ENCODE results near the gene AHDC1. TPM values are rescaled to one million over a fixed set of nuclear protein-coding genes. Genes with fewer than 3 reads are reported as not detected.

The AHDC1 gene
- total and polyA plus RNA-seq, 9 of the 15 experiments (the other 6 are each of a cell fraction or from before 2014, with no cell fraction given) = 0.21 to 36.4 (median 4.7) TPM

- TF ChIP-seq ZBTB11 (CRISPR knock-in tag; IDR thresholded peaks at IDR 0.05) = peak in 1 of 3 experiments; percentile 60; a peak in 1 of 6 replicates
- TF ChIP-seq ZNF431 (CRISPR knock-in tag; IDR thresholded peaks at IDR 0.05) = no peak
- no peak for TF ChIP-seq TAF7 (tag; IDR thresholded peaks at IDR 0.05)
- TF ChIP-seq, protein P1, sequence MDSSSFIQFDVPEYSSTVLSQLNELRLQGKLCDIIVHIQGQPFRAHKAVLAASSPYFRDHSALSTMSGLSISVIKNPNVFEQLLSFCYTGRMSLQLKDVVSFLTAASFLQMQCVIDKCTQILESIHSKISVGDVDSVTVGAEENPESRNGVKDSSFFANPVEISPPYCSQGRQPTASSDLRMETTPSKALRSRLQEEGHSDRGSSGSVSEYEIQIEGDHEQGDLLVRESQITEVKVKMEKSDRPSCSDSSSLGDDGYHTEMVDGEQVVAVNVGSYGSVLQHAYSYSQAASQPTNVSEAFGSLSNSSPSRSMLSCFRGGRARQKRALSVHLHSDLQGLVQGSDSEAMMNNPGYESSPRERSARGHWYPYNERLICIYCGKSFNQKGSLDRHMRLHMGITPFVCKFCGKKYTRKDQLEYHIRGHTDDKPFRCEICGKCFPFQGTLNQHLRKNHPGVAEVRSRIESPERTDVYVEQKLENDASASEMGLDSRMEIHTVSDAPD (CRISPR knock-in tag; IDR thresholded peaks at IDR 0.05) = no peak
- no peak for TF ChIP-seq TSC22D4 (tag; IDR thresholded peaks at IDR 0.05)
- TF ChIP-seq ARID2 (IDR thresholded peaks at IDR 0.05) = no peak
- TF ChIP-seq ZNF445 (CRISPR knock-in tag; IDR thresholded peaks at IDR 0.05; ENCODE audit: low read depth) = no peak
- TF ChIP-seq MTA1 (IDR thresholded peaks at IDR 0.05; ENCODE audit: borderline replicate concordance) = 0 out of 2 replicates have a peak, but pooled peaks have one; percentile 32
- no peak for TF ChIP-seq TEAD2 (tag; IDR thresholded peaks at IDR 0.05)
- TF ChIP-seq, protein P2, sequence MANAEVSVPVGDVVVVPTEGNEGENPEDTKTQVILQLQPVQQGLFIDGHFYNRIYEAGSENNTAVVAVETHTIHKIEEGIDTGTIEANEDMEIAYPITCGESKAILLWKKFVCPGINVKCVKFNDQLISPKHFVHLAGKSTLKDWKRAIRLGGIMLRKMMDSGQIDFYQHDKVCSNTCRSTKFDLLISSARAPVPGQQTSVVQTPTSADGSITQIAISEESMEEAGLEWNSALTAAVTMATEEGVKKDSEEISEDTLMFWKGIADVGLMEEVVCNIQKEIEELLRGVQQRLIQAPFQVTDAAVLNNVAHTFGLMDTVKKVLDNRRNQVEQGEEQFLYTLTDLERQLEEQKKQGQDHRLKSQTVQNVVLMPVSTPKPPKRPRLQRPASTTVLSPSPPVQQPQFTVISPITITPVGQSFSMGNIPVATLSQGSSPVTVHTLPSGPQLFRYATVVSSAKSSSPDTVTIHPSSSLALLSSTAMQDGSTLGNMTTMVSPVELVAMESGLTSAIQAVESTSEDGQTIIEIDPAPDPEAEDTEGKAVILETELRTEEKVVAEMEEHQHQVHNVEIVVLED (CRISPR knock-in tag; IDR thresholded peaks at IDR 0.05) = no peak
- no peak for TF ChIP-seq POLR2B (IDR thresholded peaks at IDR 0.05; ENCODE audit: low read depth, partially characterized antibody)
- TF ChIP-seq, protein P3, sequence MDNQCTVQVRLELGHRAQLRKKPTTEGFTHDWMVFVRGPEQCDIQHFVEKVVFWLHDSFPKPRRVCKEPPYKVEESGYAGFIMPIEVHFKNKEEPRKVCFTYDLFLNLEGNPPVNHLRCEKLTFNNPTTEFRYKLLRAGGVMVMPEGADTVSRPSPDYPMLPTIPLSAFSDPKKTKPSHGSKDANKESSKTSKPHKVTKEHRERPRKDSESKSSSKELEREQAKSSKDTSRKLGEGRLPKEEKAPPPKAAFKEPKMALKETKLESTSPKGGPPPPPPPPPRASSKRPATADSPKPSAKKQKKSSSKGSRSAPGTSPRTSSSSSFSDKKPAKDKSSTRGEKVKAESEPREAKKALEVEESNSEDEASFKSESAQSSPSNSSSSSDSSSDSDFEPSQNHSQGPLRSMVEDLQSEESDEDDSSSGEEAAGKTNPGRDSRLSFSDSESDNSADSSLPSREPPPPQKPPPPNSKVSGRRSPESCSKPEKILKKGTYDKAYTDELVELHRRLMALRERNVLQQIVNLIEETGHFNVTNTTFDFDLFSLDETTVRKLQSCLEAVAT (IDR thresholded peaks at IDR 0.05) = no peak
- TF ChIP-seq ZNF277 (CRISPR knock-in tag; IDR thresholded peaks at IDR 0.05; ENCODE audit: borderline replicate concordance) = no peak
Measured at GRCh38 chr1:27650539-27651175, 46.7 kb upstream of the AHDC1 start (continued).

All from K562 (cell line).